GM12865 (cell line): Measurements from ENCODE around the gene CTNNA1.
"Not testable (repeated sequence)": the region's sequence is repeated elsewhere in the genome, so short reads cannot be mapped to it uniquely, and the experiment has no call there.

Source experiments
- DNase-seq: peaks from one replicate; pipeline ENCODE4 v3.0.0; 2010; ENCODE audit warnings: low read depth
- H3K4me3 ChIP-seq: 2 replicates; pipeline ENCODE4 v1.5.1; 2011; ENCODE audit warnings: mild to moderate bottlenecking, low read depth, low read length, control low read depth
- CTCF ChIP-seq: IDR thresholded peaks from 2 replicates; pipeline ENCODE4 v1.5.1; 2011; ENCODE audit warnings: low read length, control low read depth, low read depth, inconsistent platforms; ENCODE audit not compliant: insufficient read depth; ENCODE audit errors: missing control alignments

The CTNNA1 gene

GRCh38 chr5:138752951-138753793 lies at the start of gene CTNNA1:
CTNNA1 (plus strand) TSS chr5:138753425; CDS start chr5:138781925, 28,500 bp downstream.
- no peak for TF ChIP-seq CTCF
- peak within 1 kb of the TSS; percentile 82 for H3K4me3 ChIP-seq
- DNase-seq, result peak; percentile 78

GRCh38 chr5:138703777-138704176 lies 49.4 kb upstream of the CTNNA1 start:
- not testable (repeated sequence) for H3K4me3 ChIP-seq, DNase-seq

- no peak for DNase-seq
- TF ChIP-seq CTCF, result no peak
- no peak overlapping the region for H3K4me3 ChIP-seq
These were observed 48.2 kb upstream of the CTNNA1 start for GRCh38 chr5:138705007-138705406.

- H3K4me3 ChIP-seq, result no peak overlapping the region
- no peak for DNase-seq
- no peak for TF ChIP-seq CTCF
These were observed 47.7 kb upstream of the CTNNA1 start for GRCh38 chr5:138705567-138705966.

- no peak for DNase-seq
- no peak overlapping the region for H3K4me3 ChIP-seq
- TF ChIP-seq CTCF, result no peak
These were observed 46.4 kb upstream of the CTNNA1 start for GRCh38 chr5:138706655-138707480.

- DNase-seq, result no peak
- no peak overlapping the region for H3K4me3 ChIP-seq
- no peak for TF ChIP-seq CTCF
These were observed 44.4 kb upstream of the CTNNA1 start for GRCh38 chr5:138708791-138709190.

GRCh38 chr5:138709202-138709601 lies 44.0 kb upstream of the CTNNA1 start:
- no peak overlapping the region for H3K4me3 ChIP-seq
- DNase-seq, result no peak
- TF ChIP-seq CTCF, result no peak
